ENCODE data around the gene PLSCR3.

Gene PLSCR3

GRCh38 chr17:7355053-7355452, 39.3 kb downstream of the PLSCR3 start, which contains the start of gene TMEM95:
Gene TMEM95, plus strand, starts transcription at chr17:7355156. Its CDS starts 49 bp downstream, at chr17:7355205.
- no peaks in the 10 kb centered on the region for H3K27me3 Mint-ChIP-seq
- H3K27ac Mint-ChIP-seq, result peak within 1 kb of the TSS; percentile 79 to 94
- H3K4me1 Mint-ChIP-seq, result peaks cover 55% of the 10 kb centered on the region
- no peaks in the 10 kb centered on the region for H3K9me3 Mint-ChIP-seq
- no peak for DNase-seq
- H3K4me3 Mint-ChIP-seq, result peak within 1 kb of the TSS; percentile 14 to 62
- ATAC-seq, result no peak

- peak overlapping the region; percentile 14 to 62 for H3K4me3 Mint-ChIP-seq
- H3K27me3 Mint-ChIP-seq, result no peaks in the 10 kb centered on the region
- DNase-seq (peak in 1 of 2 donors; percentile 47), ATAC-seq (peak; percentile 13)
- no peaks in the 10 kb centered on the region for H3K9me3 Mint-ChIP-seq
- peak overlapping the region; percentile 79 to 94 for H3K27ac Mint-ChIP-seq
- peaks cover 62% of the 10 kb centered on the region for H3K4me1 Mint-ChIP-seq
Measured at GRCh38 chr17:7354262-7354843, 40.0 kb downstream of the PLSCR3 start.

GRCh38 chr17:7352910-7353635, 41.3 kb downstream of the PLSCR3 start:
- no peaks in the 10 kb centered on the region for H3K9me3 Mint-ChIP-seq
- peaks cover 74% of the 10 kb centered on the region for H3K4me1 Mint-ChIP-seq
- H3K27me3 Mint-ChIP-seq, result no peaks in the 10 kb centered on the region
- no peak for DNase-seq
- H3K27ac Mint-ChIP-seq, result no peak overlapping the region
- peak overlapping the region; percentile 82 to 93 for H3K4me3 Mint-ChIP-seq
- no peak for ATAC-seq

GRCh38 chr17:7352503-7352889, 41.8 kb downstream of the PLSCR3 start:
- Mint-ChIP-seq H3K9me3 (no peaks in the 10 kb centered on the region), H3K27ac (peak overlapping the region; percentile 38 to 91), H3K4me3 (peak overlapping the region; percentile 82 to 93), H3K4me1 (peaks cover 80% of the 10 kb centered on the region), H3K27me3 (no peaks in the 10 kb centered on the region)
- DNase-seq (no peak), ATAC-seq (no peak)

- Mint-ChIP-seq H3K9me3 (no peaks in the 10 kb centered on the region), H3K4me3 (peak within 1 kb of the TSS; percentile 93), H3K4me1 (peaks cover 86% of the 10 kb centered on the region), H3K27me3 (no peaks in the 10 kb centered on the region), H3K27ac (peak within 1 kb of the TSS; percentile 38 to 91)
- ATAC-seq, result peak; percentile 67
- DNase-seq, result peak; percentile 81 to 87
Measured at GRCh38 chr17:7351665-7352502, 42.4 kb downstream of the PLSCR3 start, which contains the start of gene KCTD11. Gene KCTD11, plus strand, starts transcription at chr17:7352162.

GRCh38 chr17:7348478-7349242, 45.7 kb downstream of the PLSCR3 start:
- Mint-ChIP-seq H3K4me1 (peaks cover 75% of the 10 kb centered on the region), H3K27me3 (no peaks in the 10 kb centered on the region), H3K9me3 (no peaks in the 10 kb centered on the region), H3K27ac (peak overlapping the region; percentile 66 to 92), H3K4me3 (no peak overlapping the region)
- DNase-seq (no peak), ATAC-seq (no peak)

GRCh38 chr17:7347630-7348477, 46.5 kb downstream of the PLSCR3 start:
- Mint-ChIP-seq H3K9me3 (no peaks in the 10 kb centered on the region), H3K27me3 (no peaks in the 10 kb centered on the region), H3K4me1 (peaks cover 75% of the 10 kb centered on the region), H3K4me3 (no peak overlapping the region), H3K27ac (peak overlapping the region in 1 of 2 donors; percentile 64)
- no peak for DNase-seq
- no peak for ATAC-seq

GRCh38 chr17:7346761-7347614, 47.3 kb downstream of the PLSCR3 start:
- ATAC-seq (no peak), DNase-seq (no peak)
- peaks cover 74% of the 10 kb centered on the region for H3K4me1 Mint-ChIP-seq
- no peak overlapping the region for H3K4me3 Mint-ChIP-seq
- H3K9me3 Mint-ChIP-seq, result no peaks in the 10 kb centered on the region
- no peaks in the 10 kb centered on the region for H3K27me3 Mint-ChIP-seq
- no peak overlapping the region for H3K27ac Mint-ChIP-seq

- Mint-ChIP-seq H3K27ac (peak overlapping the region in 1 of 2 donors; percentile 74), H3K27me3 (no peaks in the 10 kb centered on the region), H3K9me3 (no peaks in the 10 kb centered on the region), H3K4me1 (peaks cover 68% of the 10 kb centered on the region), H3K4me3 (no peak overlapping the region)
- ATAC-seq, result no peak
- DNase-seq, result no peak
Measured at GRCh38 chr17:7343250-7343649, 51.1 kb downstream of the PLSCR3 start.

- Mint-ChIP-seq H3K9me3 (no peaks in the 10 kb centered on the region), H3K4me1 (peaks cover 68% of the 10 kb centered on the region), H3K4me3 (no peak overlapping the region), H3K27ac (no peak overlapping the region), H3K27me3 (no peaks in the 10 kb centered on the region)
- ATAC-seq (no peak), DNase-seq (no peak)
Measured at GRCh38 chr17:7341842-7342241, 52.5 kb downstream of the PLSCR3 start.

- Mint-ChIP-seq H3K4me3 (no peak overlapping the region), H3K27ac (peak overlapping the region in 1 of 2 donors; percentile 17), H3K4me1 (peaks cover 78% of the 10 kb centered on the region), H3K27me3 (no peaks in the 10 kb centered on the region), H3K9me3 (no peaks in the 10 kb centered on the region)
- DNase-seq (no peak), ATAC-seq (no peak)
Measured at GRCh38 chr17:7340179-7340578, 54.1 kb downstream of the PLSCR3 start.

Measured in stimulated activated naive CD8-positive, alpha-beta T cell treated with anti-CD3 and anti-CD28 coated beads, Interleukin-15, amount 100 ng/mL, for 72 hours (primary cell).